ENCODE data around the gene PRB3.

PRB3 gene

GRCh38 chr12:11269607-11270006, at the start of gene PRB3:
PRB3 (minus strand) TSS chr12:11269707; CDS start chr12:11269669, 38 bp downstream.
- DNase-seq (ENCODE audit: low read depth, low spot score), result no peak

GRCh38 chr12:11310336-11310735, 40.8 kb upstream of the PRB3 start, which contains the start of gene PRB4:
PRB4 (minus strand) TSS chr12:11310436; CDS start chr12:11310398, 38 bp downstream.
- no peak for DNase-seq (ENCODE audit: low read depth, low spot score)

GRCh38 chr12:11307143-11307542, 37.6 kb upstream of the PRB3 start:
- no peak for DNase-seq (ENCODE audit: low read depth, low spot score)

GRCh38 chr12:11273449-11273848, 3.9 kb upstream of the PRB3 start:
- no peak for DNase-seq (ENCODE audit: low read depth, low spot score)

GRCh38 chr12:11264501-11264900, 5.0 kb downstream of the PRB3 start:
- no peak for DNase-seq (ENCODE audit: low read depth, low spot score)

- DNase-seq (ENCODE audit: low read depth, low spot score), result no peak
Measured at GRCh38 chr12:11246489-11246888, 23.0 kb downstream of the PRB3 start.

- DNase-seq (ENCODE audit: low read depth, low spot score), result no peak
Measured at GRCh38 chr12:11242656-11243055, 26.9 kb downstream of the PRB3 start.

- DNase-seq (ENCODE audit: low read depth, low spot score), result no peak
Measured at GRCh38 chr12:11240348-11240930, 29.1 kb downstream of the PRB3 start.

- no peak for DNase-seq (ENCODE audit: low read depth, low spot score)
Measured at GRCh38 chr12:11238275-11238674, 31.2 kb downstream of the PRB3 start.

- DNase-seq (ENCODE audit: low read depth, low spot score), result no peak
Measured at GRCh38 chr12:11233532-11233931, 36.0 kb downstream of the PRB3 start.

- DNase-seq (ENCODE audit: low read depth, low spot score), result no peak
Measured at GRCh38 chr12:11228296-11228879, 41.1 kb downstream of the PRB3 start.

- no peak for DNase-seq (ENCODE audit: low read depth, low spot score)
Measured at GRCh38 chr12:11227373-11227772, 42.1 kb downstream of the PRB3 start.

Data from activated CD4-positive, CD25-positive, alpha-beta regulatory T cell treated with anti-CD3 and anti-CD28 coated beads, Interleukin-2, amount 50 U/mL, for 16 hours (primary cell).